PFSK-1 (cell line): ENCODE measurements around the gene GLDN.

Experiments
- FOXP2 ChIP-seq: optimal IDR thresholded peaks from 2 replicates; pipeline ENCODE3; 2011; ENCODE audit warnings: borderline replicate concordance, control low read depth, inconsistent platforms; ENCODE audit not compliant: insufficient read depth; ENCODE audit errors: extremely low read length, extremely low read depth
- POLR2AphosphoS5 ChIP-seq: IDR thresholded peaks from 2 replicates; pipeline ENCODE4 v1.6.1; 2012; ENCODE audit warnings: low read depth, mild to moderate bottlenecking, control low read depth, low read length, moderate library complexity
- REST ChIP-seq, 2 experiments: IDR thresholded peaks; 2 replicates each; pipeline versions ENCODE4 v1.6.1 to v1.8.0; 2011 to 2012; ENCODE audit warnings: low read depth in 2 of 2, low read length in 2 of 2, control low read depth in 1 of 2, inconsistent platforms in 1 of 2, mild to moderate bottlenecking in 1 of 2, moderate library complexity in 1 of 2; ENCODE audit not compliant: insufficient read depth in 1 of 2
- SIN3A ChIP-seq: IDR thresholded peaks from 2 replicates; pipeline ENCODE4 v1.6.1; 2012; ENCODE audit warnings: mild to moderate bottlenecking, low read length, moderate library complexity, borderline replicate concordance; ENCODE audit not compliant: insufficient read depth
- TAF1 ChIP-seq: IDR thresholded peaks from 2 replicates; pipeline ENCODE4 v1.6.1; 2012; ENCODE audit warnings: low read length, control low read depth, borderline replicate concordance; ENCODE audit not compliant: insufficient read depth

GLDN gene

GRCh38 chr15:51328926-51329325 is 12.5 kb upstream of the GLDN start:
- no peak for TF ChIP-seq SIN3A
- no peak for TF ChIP-seq POLR2AphosphoS5
- no peak for TF ChIP-seq TAF1
- TF ChIP-seq FOXP2: no peak
- no peak for TF ChIP-seq REST (IDR thresholded peaks at IDR 0.05; ENCODE audit: insufficient read depth in 1 of 2, low read depth in 2 of 2, low read length in 2 of 2)

GRCh38 chr15:51331141-51331540 is 10.3 kb upstream of the GLDN start:
- TF ChIP-seq SIN3A (no peak), TAF1 (no peak), REST (IDR thresholded peaks at IDR 0.05; ENCODE audit: insufficient read depth in 1 of 2, low read depth in 2 of 2, low read length in 2 of 2) (no peak), FOXP2 (no peak), POLR2AphosphoS5 (no peak)

GRCh38 chr15:51332206-51333147 is 9.0 kb upstream of the GLDN start:
- TF ChIP-seq FOXP2: no peak
- TF ChIP-seq POLR2AphosphoS5: no peak
- TF ChIP-seq TAF1: no peak
- TF ChIP-seq SIN3A: no peak
- no peak for TF ChIP-seq REST (IDR thresholded peaks at IDR 0.05; ENCODE audit: insufficient read depth in 1 of 2, low read depth in 2 of 2, low read length in 2 of 2)

GRCh38 chr15:51333571-51333970 is 7.9 kb upstream of the GLDN start:
- TF ChIP-seq SIN3A (no peak), TAF1 (no peak), FOXP2 (no peak), REST (IDR thresholded peaks at IDR 0.05; ENCODE audit: insufficient read depth in 1 of 2, low read depth in 2 of 2, low read length in 2 of 2) (no peak), POLR2AphosphoS5 (no peak)
